ENCODE measurements around the gene SCAMP5.

The SCAMP5 gene

GRCh38 chr15:75007216-75007615, 11.9 kb downstream of the SCAMP5 start:
- Histone ChIP-seq H3K27me3 (no peaks in the 10 kb centered on the region), H3K9me3 (no peaks in the 10 kb centered on the region), H3K36me3 (no peaks in the 10 kb centered on the region), H3K4me1 (ENCODE audit: control insufficient read depth in 1 of 2, insufficient read depth in 1 of 2, low read depth in 1 of 2, low read length in 1 of 2) (peaks cover 4 to 13% of the 10 kb centered on the region in 2 experiments), H3K27ac (no peak overlapping the region), H3K4me3 (ENCODE audit: low read depth in 1 of 2, low read length in 1 of 2) (no peak overlapping the region)
- TF ChIP-seq CTCF (IDR thresholded peaks at IDR 0.05) = no peak

- H3K27ac ChIP-seq = no peak overlapping the region
- TF ChIP-seq CTCF (IDR thresholded peaks at IDR 0.05) = no peak
- H3K9me3 ChIP-seq = no peaks in the 10 kb centered on the region
- no peaks in the 10 kb centered on the region for H3K27me3 ChIP-seq
- H3K4me1 ChIP-seq (ENCODE audit: control insufficient read depth in 1 of 2, insufficient read depth in 1 of 2, low read depth in 1 of 2, low read length in 1 of 2) = peaks cover 4 to 13% of the 10 kb centered on the region in 2 experiments
- H3K4me3 ChIP-seq (ENCODE audit: low read depth in 1 of 2, low read length in 1 of 2) = no peak overlapping the region
- no peaks in the 10 kb centered on the region for H3K36me3 ChIP-seq
Measured at GRCh38 chr15:75008221-75008625, 12.9 kb downstream of the SCAMP5 start.

- H3K4me1 ChIP-seq (ENCODE audit: control insufficient read depth in 1 of 2, insufficient read depth in 1 of 2, low read depth in 1 of 2, low read length in 1 of 2) = peaks cover 4 to 13% of the 10 kb centered on the region in 2 experiments
- H3K4me3 ChIP-seq (ENCODE audit: low read depth in 1 of 2, low read length in 1 of 2) = no peak overlapping the region
- no peaks in the 10 kb centered on the region for H3K9me3 ChIP-seq
- no peaks in the 10 kb centered on the region for H3K36me3 ChIP-seq
- no peak for TF ChIP-seq CTCF (IDR thresholded peaks at IDR 0.05)
- H3K27ac ChIP-seq = no peak overlapping the region
- H3K27me3 ChIP-seq = no peaks in the 10 kb centered on the region
Measured at GRCh38 chr15:75008629-75009326, 13.4 kb downstream of the SCAMP5 start.

- Histone ChIP-seq H3K4me3 (ENCODE audit: low read depth in 1 of 2, low read length in 1 of 2) (no peak overlapping the region), H3K27me3 (no peaks in the 10 kb centered on the region), H3K4me1 (ENCODE audit: control insufficient read depth in 1 of 2, insufficient read depth in 1 of 2, low read depth in 1 of 2, low read length in 1 of 2) (peaks cover 0 to 4% of the 10 kb centered on the region in 2 experiments), H3K27ac (no peak overlapping the region), H3K9me3 (no peaks in the 10 kb centered on the region), H3K36me3 (no peaks in the 10 kb centered on the region)
- no peak for TF ChIP-seq CTCF (IDR thresholded peaks at IDR 0.05)
Measured at GRCh38 chr15:75016431-75016830, 21.1 kb downstream of the SCAMP5 start.

GRCh38 chr15:75019916-75020315, 24.6 kb downstream of the SCAMP5 start:
- no peak for TF ChIP-seq CTCF (IDR thresholded peaks at IDR 0.05)
- Histone ChIP-seq H3K36me3 (no peaks in the 10 kb centered on the region), H3K4me3 (ENCODE audit: low read depth in 1 of 2, low read length in 1 of 2) (no peak overlapping the region), H3K9me3 (no peaks in the 10 kb centered on the region), H3K27me3 (no peaks in the 10 kb centered on the region), H3K4me1 (ENCODE audit: control insufficient read depth in 1 of 2, insufficient read depth in 1 of 2, low read depth in 1 of 2, low read length in 1 of 2) (peaks cover 14 to 19% of the 10 kb centered on the region in 2 experiments), H3K27ac (no peak overlapping the region)
